Endothelial cell of umbilical vein (primary cell): ENCODE measurements around the gene CALY. TPM values are rescaled to one million over a fixed set of nuclear protein-coding genes. Genes with fewer than 3 reads are reported as not detected.

ENCODE experiments used
- BruUV-seq: library from RNA; stranded (reverse); fragments of 400-500 nt; replicated peaks from 2 replicates; lab custom pipeline; 2021; lab: Mats Ljungman, UMichigan
- CTCF ChIA-PET: fragments of 300-600, 350-600 bp; sonication (Branson Sonifier 250); formaldehyde crosslinking; loops from one replicate; lab custom pipeline; 2021; ENCODE audit warnings: antibody characterized with exemption, inconsistent platforms; lab: Charles Lee
- POLR2A ChIA-PET: fragments of 300-600, 350-600 bp; sonication (Branson Sonifier 250); formaldehyde crosslinking; loops from one replicate; lab custom pipeline; 2021; ENCODE audit warnings: antibody characterized with exemption, inconsistent platforms; lab: Charles Lee
- DNase-seq: peaks from one replicate; pipeline ENCODE4 v3.0.0-alpha.2; 2011; ENCODE audit warnings: low read depth, low spot score
- FAIRE-seq: peaks from 2 replicates; lab custom pipeline; 2011; peaks lifted over from hg19 to GRCh38; lab: Jason Lieb, UNC
- H2AFZ ChIP-seq: 2 replicates; pipeline ENCODE4 v1.6.0; 2012; ENCODE audit warnings: low read depth, low read length, control low read depth, inconsistent platforms
- H3K27ac ChIP-seq: 2 replicates; pipeline ENCODE4 v1.5.1; 2011; ENCODE audit warnings: low read depth, mild to moderate bottlenecking, control low read depth, low read length, moderate library complexity; ENCODE audit not compliant: insufficient read depth
- H3K27me3 ChIP-seq, 2 experiments: 2 replicates each; pipeline versions ENCODE4 v1.6.0 to v1.6.1; 2011; ENCODE audit warnings: low read length in 2 of 2, mixed read lengths in 1 of 2; ENCODE audit not compliant: control insufficient read depth in 2 of 2, insufficient read depth in 2 of 2
- H3K36me3 ChIP-seq, 2 experiments: 2 replicates in 1 of 2; 3 replicates in 1 of 2; pipeline ENCODE4 v1.5.1; 2011; ENCODE audit warnings: low read length in 2 of 2, mild to moderate bottlenecking in 1 of 2, moderate library complexity in 1 of 2; ENCODE audit not compliant: control insufficient read depth in 2 of 2, insufficient read depth in 2 of 2; ENCODE audit errors: extremely low read depth in 1 of 2
- H3K4me1 ChIP-seq: 3 replicates; pipeline ENCODE4 v1.5.1; 2011; ENCODE audit warnings: mild to moderate bottlenecking, low read length; ENCODE audit not compliant: control insufficient read depth, insufficient read depth; ENCODE audit errors: extremely low read depth
- H3K4me2 ChIP-seq: 2 replicates; pipeline ENCODE4 v1.6.1; 2011; ENCODE audit warnings: low read length, control low read depth, mixed read lengths; ENCODE audit not compliant: insufficient read depth
- H3K4me3 ChIP-seq, 3 experiments: fragments of 200-600 bp in 1 of 3; sonication (generic), shearing (Covaris generic) in 1 of 3; replicated peaks in 1 of 3; 2 replicates each; pipeline ENCODE4 v1.5.1; 2011 to 2016; ENCODE audit warnings: control low read depth in 3 of 3, low read length in 3 of 3, mild to moderate bottlenecking in 2 of 3, inconsistent platforms in 1 of 3, low read depth in 1 of 3, moderate library complexity in 1 of 3; ENCODE audit not compliant: insufficient read depth in 1 of 3
- H3K79me2 ChIP-seq: 2 replicates; pipeline ENCODE4 v1.6.0; 2012; ENCODE audit warnings: low read length, inconsistent platforms; ENCODE audit not compliant: control insufficient read depth, insufficient read depth
- H3K9ac ChIP-seq: replicated peaks from 2 replicates; pipeline ENCODE3; 2011; ENCODE audit warnings: low read length, control low read depth; ENCODE audit not compliant: insufficient read depth; ENCODE audit errors: extremely low read depth
- H3K9me1 ChIP-seq: replicated peaks from 3 replicates; pipeline ENCODE4 v1.6.0; 2011; ENCODE audit warnings: mild to moderate bottlenecking, low read length; ENCODE audit not compliant: control insufficient read depth, insufficient read depth; ENCODE audit errors: extremely low read depth
- H3K9me3 ChIP-seq: replicated peaks from 2 replicates; pipeline ENCODE4 v1.5.1; 2012; ENCODE audit warnings: low read length, inconsistent platforms; ENCODE audit not compliant: control insufficient read depth, insufficient read depth
- H4K20me1 ChIP-seq: replicated peaks from 2 replicates; pipeline ENCODE3; 2011; ENCODE audit warnings: mild to moderate bottlenecking, low read length; ENCODE audit not compliant: control insufficient read depth, insufficient read depth; ENCODE audit errors: extremely low read depth
- EZH2 ChIP-seq: IDR thresholded peaks from 2 replicates; pipeline ENCODE4 v1.6.1; 2012; ENCODE audit warnings: borderline replicate concordance, low read depth, mild to moderate bottlenecking, moderate library complexity, low read length, inconsistent platforms; ENCODE audit not compliant: severe bottlenecking
- FOS ChIP-seq: IDR thresholded peaks from 2 replicates; pipeline ENCODE4 v1.6.1; 2011; ENCODE audit warnings: mild to moderate bottlenecking, low read length, moderate library complexity, borderline replicate concordance; ENCODE audit not compliant: insufficient read depth
- GATA2 ChIP-seq: IDR thresholded peaks from 2 replicates; pipeline ENCODE4 v1.7.0; 2011; ENCODE audit warnings: low read depth, mild to moderate bottlenecking, moderate library complexity, mixed read lengths, low read length; ENCODE audit not compliant: insufficient read length, insufficient read depth
- JUN ChIP-seq: IDR thresholded peaks from 2 replicates; pipeline ENCODE4 v1.6.1; 2011; ENCODE audit warnings: borderline replicate concordance, low read depth; ENCODE audit not compliant: insufficient read length, insufficient read depth
- MYC ChIP-seq: IDR thresholded peaks from one replicate; pipeline ENCODE4 v1.6.1; 2011; ENCODE audit warnings: mild to moderate bottlenecking, low read depth, low read length
- POLR2A ChIP-seq: IDR thresholded peaks from 2 replicates; pipeline ENCODE4 v1.6.1; 2012; ENCODE audit warnings: low read depth, mild to moderate bottlenecking, control low read depth, low read length
- POLR2AphosphoS5 ChIP-seq: IDR thresholded peaks from 2 replicates; pipeline ENCODE4 v1.6.1; 2012; ENCODE audit warnings: low read depth, mild to moderate bottlenecking, control low read depth, low read length, moderate library complexity; ENCODE audit not compliant: insufficient read depth
- dilution Hi-C: fragments of 300-500 bp; cut with MboI; formaldehyde crosslinking; loops from one replicate; pipeline ENCODE4 v1.15.0; 2019; ENCODE audit warnings: low sequenced_read_pairs; ENCODE audit not compliant: extremely low pct_ligation_motif_present
- intact Hi-C: fragments of 100-400 bp; cut with micrococcal nuclease; formaldehyde crosslinking; loops from one replicate; pipeline ENCODE4 v1.10.0; 2022
- polyA plus RNA-seq, 4 experiments: library from polyadenylated mRNA; depleted of rRNA in 3 of 4; stranded (reverse) in 3 of 4; unstranded in 1 of 4; fragments of >200 nt; gene quantifications; 2 replicates each; pipeline versions ENCODE4 v1.2.1 to v1.2.3, GENCODE V29; 2011 to 2012; ENCODE audit warnings: missing spikeins in 1 of 4
- total RNA-seq: library from RNA; stranded (reverse); gene quantifications from 2 replicates; pipeline ENCODE4 v1.2.3, GENCODE V29; 2021
- TF ChIP-seq, protein P1 (sequence below), 2 donors: IDR thresholded peaks; 1 replicate in 1 of 2; 2 replicates in 1 of 2; pipeline ENCODE4 v1.5.1; 2011; ENCODE audit warnings: low read length in 2 of 2, mild to moderate bottlenecking in 2 of 2, moderate library complexity in 2 of 2, control low read depth in 1 of 2, inconsistent platforms in 1 of 2, low read depth in 1 of 2; ENCODE audit not compliant: insufficient read depth in 1 of 2; ENCODE audit errors: extremely low read depth in 1 of 2
- TF ChIP-seq, protein P2 (sequence below): IDR thresholded peaks from 2 replicates; pipeline ENCODE4 v1.6.1; 2011; ENCODE audit not compliant: insufficient read depth, insufficient read length

CALY gene
- total and polyA plus RNA-seq, 2 donors (not counting 3 experiments of a cell fraction or from before 2014, with no cell fraction given), result not detected

DNA sequence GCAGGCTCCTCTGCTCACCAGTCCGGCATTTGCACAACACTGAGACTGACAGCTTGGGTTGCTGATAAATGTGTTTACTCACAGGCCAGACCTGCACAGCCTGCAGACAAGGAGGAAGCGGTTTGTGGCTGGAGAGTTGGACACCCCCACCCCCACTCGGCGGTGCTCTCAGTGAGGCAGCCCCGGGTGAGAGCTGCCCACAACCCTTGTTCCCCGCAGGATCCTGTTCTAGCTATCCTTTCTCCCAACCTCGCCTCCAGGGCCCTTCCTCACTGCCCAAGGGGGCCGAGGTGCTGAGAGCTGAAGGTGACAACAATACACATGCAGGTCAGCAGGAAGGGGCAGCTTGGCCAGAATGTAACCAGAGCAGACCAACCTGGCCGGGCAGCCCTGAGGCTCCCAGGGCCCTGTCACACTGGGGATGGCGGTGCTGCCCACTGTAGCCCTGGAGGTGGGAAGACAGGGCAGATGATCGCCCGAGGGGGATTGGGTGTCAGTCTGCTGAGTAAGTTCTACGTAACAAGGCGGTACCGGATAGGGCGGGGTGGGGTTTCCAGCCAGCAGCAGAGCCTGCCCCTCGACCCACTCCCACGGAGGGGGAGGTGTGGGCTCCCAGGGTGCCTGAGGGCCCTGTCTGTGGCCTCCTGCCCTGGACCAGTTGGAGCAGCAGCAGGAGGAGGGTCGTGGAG, 58.0 kb downstream of the CALY start:
- Histone ChIP-seq H3K4me2 (no peak overlapping the region), H2AFZ (no peak overlapping the region), H3K27ac (no peak overlapping the region), H3K79me2 (no peaks in the 10 kb centered on the region), H3K9ac (no peak overlapping the region), H3K27me3 (peaks cover 5 to 10% of the 10 kb centered on the region in 2 experiments), H3K36me3 (peaks cover 4 to 23% of the 10 kb centered on the region in 2 experiments), H3K9me3 (no peaks in the 10 kb centered on the region), H4K20me1 (no peaks in the 10 kb centered on the region), H3K4me1 (no peaks in the 10 kb centered on the region), H3K9me1 (no peaks in the 10 kb centered on the region), H3K4me3 (no peak overlapping the region)
- dilution Hi-C loops, result no loop called here
- CTCF ChIA-PET, result interaction anchor here (1.0 to 1.5 kb wide), 3 partner anchors 14 to 316 kb away, joined by 3 to 6 read pairs (median 5); no protein-coding TSS in a partner anchor
- intact Hi-C loops, result no loop called here
- DNase-seq, result no peak
- TF ChIP-seq POLR2A (no peak), FOS (no peak), GATA2 (no peak), EZH2 (no peak), POLR2AphosphoS5 (no peak), MYC (no peak), JUN (no peak)
- TF ChIP-seq, protein P1, sequence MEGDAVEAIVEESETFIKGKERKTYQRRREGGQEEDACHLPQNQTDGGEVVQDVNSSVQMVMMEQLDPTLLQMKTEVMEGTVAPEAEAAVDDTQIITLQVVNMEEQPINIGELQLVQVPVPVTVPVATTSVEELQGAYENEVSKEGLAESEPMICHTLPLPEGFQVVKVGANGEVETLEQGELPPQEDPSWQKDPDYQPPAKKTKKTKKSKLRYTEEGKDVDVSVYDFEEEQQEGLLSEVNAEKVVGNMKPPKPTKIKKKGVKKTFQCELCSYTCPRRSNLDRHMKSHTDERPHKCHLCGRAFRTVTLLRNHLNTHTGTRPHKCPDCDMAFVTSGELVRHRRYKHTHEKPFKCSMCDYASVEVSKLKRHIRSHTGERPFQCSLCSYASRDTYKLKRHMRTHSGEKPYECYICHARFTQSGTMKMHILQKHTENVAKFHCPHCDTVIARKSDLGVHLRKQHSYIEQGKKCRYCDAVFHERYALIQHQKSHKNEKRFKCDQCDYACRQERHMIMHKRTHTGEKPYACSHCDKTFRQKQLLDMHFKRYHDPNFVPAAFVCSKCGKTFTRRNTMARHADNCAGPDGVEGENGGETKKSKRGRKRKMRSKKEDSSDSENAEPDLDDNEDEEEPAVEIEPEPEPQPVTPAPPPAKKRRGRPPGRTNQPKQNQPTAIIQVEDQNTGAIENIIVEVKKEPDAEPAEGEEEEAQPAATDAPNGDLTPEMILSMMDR (IDR thresholded peaks at IDR 0.05; ENCODE audit: extremely low read depth in 1 of 2, insufficient read depth in 1 of 2, low read depth in 1 of 2, low read length in 2 of 2), result no peak
- TF ChIP-seq, protein P2, sequence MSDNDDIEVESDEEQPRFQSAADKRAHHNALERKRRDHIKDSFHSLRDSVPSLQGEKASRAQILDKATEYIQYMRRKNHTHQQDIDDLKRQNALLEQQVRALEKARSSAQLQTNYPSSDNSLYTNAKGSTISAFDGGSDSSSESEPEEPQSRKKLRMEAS, result no peak
- POLR2A ChIA-PET, result no interaction called here
- BruUV-seq, result no TSS peak
- FAIRE-seq, result no peak
